ENCODE data around the gene KCNJ4.

DNA sequence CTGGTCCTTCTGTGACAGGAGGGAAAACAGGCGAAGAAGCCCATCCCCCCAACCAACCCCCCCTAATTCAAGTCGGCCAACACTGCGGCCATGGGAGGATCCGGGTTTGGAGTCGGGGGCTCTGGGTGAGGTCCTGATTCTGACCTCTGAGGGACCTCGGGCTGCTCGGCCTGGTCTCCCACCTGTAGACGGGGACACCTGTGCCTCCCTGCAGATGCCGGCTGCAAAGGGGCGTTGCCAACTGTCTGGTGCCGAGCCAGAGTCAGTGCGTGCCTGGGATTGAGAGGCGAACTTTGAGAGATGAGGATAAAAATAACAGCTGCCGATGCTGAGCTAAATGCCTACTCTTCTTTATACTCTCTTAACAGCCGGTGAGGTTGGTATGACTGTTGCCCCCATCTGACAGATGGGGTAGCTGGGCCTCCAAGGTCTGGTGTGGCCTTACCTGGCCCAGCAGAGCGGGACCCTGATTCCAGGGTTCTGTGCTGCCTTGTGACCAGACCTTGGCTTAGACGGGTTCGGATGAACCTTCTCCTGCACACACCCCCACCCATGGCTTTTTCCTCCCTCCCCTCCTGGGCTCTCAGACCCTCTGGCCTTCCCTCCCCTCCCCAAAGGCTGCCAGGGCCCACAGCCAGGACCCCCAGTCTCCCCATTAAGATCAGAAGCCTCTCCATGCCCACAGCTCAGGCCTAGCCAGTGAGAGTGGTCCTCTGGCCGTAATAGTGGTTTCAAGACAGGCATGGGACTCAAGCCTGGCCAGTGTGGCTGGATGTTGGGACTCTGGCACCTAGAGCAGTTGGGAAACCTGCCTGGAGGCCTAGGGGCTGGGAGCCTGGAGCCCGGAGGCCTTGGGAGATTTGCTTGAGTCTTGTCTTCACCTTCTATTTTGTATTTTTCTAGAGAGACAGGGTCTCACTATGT is 41.7 kb downstream of the KCNJ4 start:
- TF ChIP-seq, protein P1, sequence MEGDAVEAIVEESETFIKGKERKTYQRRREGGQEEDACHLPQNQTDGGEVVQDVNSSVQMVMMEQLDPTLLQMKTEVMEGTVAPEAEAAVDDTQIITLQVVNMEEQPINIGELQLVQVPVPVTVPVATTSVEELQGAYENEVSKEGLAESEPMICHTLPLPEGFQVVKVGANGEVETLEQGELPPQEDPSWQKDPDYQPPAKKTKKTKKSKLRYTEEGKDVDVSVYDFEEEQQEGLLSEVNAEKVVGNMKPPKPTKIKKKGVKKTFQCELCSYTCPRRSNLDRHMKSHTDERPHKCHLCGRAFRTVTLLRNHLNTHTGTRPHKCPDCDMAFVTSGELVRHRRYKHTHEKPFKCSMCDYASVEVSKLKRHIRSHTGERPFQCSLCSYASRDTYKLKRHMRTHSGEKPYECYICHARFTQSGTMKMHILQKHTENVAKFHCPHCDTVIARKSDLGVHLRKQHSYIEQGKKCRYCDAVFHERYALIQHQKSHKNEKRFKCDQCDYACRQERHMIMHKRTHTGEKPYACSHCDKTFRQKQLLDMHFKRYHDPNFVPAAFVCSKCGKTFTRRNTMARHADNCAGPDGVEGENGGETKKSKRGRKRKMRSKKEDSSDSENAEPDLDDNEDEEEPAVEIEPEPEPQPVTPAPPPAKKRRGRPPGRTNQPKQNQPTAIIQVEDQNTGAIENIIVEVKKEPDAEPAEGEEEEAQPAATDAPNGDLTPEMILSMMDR (conservative IDR thresholded peaks at IDR 0.05; ENCODE audit: low read length) = no peak
- TF ChIP-seq EZH2phosphoT487 (IDR thresholded peaks at IDR 0.05; ENCODE audit: borderline replicate concordance, low read depth, low read length) = no peak

All from OCI-LY7 (cell line).